ENCODE measurements around the gene TRAK2.
"Not testable (repeated sequence)": the region's sequence is repeated elsewhere in the genome, so short reads cannot be mapped to it uniquely, and the experiment has no call there.

TRAK2 gene

DNA sequence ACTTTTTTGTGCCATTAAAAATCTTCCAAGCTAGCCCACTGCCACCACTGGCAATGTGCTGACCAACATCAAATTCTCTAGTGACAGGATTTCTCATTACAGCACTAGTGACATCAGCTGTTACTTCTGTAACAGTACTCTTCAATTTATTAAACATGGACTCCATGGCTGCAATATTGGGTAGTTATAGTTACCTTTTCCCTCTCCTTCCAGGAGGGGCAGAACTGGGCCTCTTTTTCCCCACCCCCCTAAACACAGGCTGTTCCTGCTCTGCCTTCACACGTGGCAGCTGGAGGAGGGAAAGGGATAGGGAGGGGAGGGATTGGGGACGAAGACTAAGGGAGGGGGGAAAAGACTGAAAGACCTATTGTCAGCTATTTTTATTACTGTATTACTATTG lies 38.1 kb downstream of the TRAK2 start:
- DNase-seq: no peak

DNA sequence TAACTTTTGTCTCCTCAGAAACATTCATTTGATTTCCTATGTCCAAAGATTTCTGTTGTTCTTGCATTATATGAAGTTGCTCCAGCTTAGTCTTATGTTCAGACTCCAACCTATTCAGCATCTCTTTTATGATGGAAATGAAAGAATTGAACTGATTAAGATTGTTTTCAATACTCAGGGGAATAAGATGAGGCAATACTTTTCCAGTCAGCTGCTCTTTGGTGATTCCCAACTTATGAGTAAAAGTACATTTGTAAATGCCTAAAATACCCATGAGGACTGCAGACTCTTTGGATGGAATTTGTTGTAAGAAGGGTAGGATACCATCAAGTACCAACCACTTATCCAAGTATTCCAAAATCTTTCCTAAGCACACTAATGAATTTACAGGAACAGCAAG lies 39.8 kb downstream of the TRAK2 start:
- DNase-seq: no peak

DNA sequence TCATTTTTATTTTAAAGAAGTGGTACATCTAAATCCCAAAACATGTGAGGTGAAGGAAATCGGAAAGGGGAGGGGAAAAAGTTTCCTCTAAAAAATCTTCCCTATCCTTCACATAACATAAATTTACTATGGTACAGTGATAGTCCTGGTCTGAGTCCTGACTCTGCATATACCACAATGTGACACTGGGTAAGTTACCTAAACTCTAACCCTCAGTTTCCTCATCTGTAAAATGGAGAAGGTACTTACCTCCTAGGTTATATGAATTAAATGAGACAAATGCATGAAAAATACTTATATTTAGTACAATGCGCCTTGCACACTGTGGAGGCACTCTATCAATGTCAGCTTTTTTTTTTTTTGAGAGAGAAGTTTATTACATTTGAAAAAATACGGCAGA lies 42.3 kb downstream of the TRAK2 start:
- DNase-seq: no peak

DNA sequence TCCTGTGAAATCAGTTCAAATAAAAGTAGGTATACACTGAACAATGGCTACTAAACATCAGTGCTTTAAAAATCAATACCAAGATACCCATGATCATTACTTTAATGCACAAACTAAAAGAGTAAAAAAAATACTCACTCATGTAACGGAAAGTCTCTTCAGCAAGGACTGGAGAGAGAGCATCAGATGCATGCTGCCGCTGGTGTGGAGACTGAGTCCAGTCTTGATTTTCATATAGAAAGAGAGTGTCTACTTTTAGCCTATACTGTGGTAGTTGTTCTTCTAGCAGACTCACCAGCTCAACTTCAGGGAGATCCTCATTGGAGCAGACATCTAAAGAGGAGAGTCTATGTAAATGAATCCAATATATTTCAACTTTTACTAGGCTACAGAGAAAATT lies 44.0 kb downstream of the TRAK2 start:
- DNase-seq: no peak

DNA sequence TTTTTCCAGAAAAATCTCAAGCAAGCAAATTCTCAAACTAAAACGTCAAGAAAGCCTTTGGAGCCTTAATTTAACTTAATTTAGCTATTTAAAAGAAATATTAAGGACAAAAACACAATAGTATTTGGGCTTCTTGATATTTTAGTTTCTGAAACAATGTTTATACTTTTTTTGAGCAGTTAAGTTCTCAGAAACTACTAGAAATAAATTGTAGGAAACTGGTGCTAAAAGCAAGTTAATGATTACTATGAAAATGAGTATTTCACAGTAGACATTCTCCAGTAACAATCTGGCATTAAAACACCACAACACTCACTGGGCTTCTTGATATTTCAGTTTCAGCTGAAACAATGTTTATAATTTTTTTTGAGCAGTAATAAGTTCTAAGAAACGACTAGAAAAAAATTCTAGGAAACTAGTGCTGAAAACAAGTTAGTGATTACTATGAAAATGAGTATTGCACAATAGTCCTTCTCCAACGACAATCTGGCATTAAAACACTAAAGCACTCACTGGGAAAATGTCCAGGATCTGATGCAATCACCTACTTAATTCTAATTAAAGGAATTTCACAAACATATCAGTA lies 45.1 kb downstream of the TRAK2 start:
- DNase-seq: peak; percentile 88

DNA sequence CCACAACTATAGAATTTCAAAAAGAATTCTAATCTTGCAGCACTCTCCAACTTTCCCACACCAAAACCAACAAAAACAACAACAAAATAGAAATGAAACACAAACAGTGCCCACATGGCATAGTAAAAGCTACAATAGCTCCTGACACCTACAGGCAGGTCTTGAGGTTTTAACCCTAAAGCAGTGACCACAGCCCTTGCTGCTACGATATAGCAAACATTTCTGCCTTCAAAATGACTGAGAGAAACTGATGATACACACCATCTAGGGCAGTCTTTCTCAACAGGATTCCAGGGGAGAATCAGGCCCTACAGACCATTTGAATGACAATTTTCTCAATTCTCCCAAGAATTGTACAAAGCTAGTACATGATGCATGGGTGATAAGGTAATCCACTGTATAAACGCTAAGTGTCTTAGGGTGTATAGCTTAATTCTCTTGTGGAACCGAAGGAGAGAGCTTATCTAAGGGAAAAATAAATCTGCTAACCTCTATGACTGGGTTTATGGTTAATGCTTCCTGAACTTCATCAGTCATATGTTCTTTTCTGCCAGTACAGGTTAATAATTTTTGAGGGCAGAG lies 46.5 kb downstream of the TRAK2 start:
- DNase-seq: peak; percentile 35

DNA sequence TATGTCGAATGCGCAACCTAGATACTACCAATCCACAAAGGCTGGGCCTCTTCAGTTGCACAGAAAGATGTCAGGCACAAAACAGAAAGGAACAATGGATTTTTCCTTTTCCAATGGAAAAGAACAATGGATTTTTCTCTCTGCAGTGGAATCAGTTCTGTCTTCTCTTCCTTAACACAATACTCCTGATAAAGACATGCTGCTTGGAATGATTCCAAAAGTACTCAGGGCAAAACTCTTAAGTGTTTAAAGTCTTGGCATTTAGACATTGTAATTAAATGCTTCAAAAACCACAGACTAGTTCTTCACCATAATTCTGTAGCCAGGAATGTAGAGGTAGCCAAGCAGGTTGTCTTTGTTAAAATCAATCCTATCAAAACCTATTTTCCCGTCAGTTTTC lies 47.4 kb downstream of the TRAK2 start:
- DNase-seq: peak; percentile 63

DNA sequence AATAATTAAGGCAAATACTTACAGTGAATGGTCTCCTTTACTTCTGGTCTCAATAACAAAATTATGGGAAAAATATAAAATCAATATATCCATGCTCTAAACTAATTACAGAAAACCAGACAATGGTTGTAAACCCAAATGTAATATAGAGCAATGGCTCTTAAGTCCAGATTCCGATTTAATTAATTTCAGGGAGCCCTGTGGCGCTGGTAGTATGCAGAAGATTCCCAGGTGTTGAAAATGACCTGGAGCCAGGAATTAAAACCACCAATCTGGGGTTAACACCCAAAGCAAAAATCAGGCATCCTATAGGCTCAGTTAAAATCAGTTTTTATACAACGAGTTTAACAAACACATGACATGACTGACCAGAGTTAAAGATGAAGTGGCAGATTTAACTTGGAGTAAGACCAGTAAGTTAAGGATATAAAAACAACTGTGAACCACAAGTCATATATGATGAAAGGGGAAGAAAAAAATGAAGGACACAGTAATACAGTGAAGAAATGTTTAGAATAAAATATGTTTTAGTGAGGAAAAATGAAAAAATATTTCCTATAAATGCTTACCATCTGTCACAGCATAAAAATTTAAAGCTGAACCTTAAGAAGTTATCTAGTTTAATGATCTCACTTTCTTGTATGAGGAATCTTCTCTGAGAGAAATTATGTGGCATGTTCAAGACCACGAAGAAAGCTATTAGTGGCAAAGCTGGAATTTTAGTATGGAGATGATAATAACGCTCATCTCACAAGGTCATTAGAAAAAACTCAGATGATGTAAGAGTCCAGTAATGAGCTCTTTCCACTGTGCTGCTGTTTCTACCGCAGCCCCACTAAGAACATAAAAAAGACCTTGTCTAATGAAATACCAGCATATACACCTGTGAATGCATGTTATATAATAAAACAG lies 48.4 kb downstream of the TRAK2 start:
- no peak for DNase-seq

DNA sequence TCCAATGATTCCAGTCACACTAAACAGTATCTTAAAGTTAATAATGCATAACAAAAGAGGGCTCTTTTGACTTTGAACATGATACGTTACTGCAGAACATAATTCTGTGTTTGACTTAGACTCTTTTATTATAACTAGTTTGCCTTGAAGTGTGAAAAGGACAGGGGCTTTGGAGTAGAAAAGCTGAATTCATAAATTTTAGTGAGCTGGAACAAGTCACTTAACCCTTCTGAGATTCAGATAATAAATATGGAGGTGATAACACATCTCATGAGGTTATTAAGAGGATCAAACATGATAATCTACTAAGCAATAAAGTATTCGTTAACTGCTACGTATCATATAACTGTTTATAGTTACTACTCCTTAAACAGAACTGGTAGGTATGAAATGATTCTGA lies 49.4 kb downstream of the TRAK2 start:
- DNase-seq: no peak

DNA sequence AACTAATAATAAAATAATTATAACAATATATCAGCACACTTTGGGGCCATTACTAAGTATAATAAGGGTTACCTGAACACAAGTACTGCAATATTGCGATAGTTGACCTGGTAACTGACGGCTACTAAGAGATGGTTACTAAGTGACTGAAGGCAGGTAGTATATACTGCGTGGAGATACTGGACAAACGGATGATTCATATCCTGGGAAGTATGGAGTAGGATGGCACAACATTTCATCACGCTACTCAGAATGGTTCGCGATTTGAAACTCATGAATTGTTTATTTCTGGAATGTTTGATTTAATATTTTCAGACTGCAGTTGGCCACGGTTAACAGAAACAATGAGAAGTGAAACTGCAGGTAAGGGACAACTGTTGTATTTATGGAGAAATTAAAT lies 54.7 kb downstream of the TRAK2 start:
- DNase-seq: no peak

DNA sequence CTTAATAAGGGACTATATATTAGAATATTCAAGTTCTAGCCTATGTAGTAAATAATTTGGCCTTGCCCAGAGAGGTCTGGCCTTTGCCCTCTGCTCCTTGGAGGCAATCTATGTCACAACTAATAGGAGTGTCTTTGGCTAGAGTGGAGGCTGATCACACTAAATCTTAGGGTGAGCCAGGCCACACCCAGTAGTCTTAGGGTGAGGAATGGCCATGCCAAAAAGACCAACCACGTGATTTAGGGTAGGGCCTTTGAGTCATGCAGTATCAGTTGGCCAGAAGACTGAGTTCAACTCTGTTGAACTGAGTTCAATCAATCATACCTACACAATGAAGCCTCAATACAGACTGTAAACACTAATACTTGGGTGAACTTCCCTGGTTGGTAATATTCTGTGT lies 68.1 kb downstream of the TRAK2 start:
- DNase-seq: peak; percentile 67

DNA sequence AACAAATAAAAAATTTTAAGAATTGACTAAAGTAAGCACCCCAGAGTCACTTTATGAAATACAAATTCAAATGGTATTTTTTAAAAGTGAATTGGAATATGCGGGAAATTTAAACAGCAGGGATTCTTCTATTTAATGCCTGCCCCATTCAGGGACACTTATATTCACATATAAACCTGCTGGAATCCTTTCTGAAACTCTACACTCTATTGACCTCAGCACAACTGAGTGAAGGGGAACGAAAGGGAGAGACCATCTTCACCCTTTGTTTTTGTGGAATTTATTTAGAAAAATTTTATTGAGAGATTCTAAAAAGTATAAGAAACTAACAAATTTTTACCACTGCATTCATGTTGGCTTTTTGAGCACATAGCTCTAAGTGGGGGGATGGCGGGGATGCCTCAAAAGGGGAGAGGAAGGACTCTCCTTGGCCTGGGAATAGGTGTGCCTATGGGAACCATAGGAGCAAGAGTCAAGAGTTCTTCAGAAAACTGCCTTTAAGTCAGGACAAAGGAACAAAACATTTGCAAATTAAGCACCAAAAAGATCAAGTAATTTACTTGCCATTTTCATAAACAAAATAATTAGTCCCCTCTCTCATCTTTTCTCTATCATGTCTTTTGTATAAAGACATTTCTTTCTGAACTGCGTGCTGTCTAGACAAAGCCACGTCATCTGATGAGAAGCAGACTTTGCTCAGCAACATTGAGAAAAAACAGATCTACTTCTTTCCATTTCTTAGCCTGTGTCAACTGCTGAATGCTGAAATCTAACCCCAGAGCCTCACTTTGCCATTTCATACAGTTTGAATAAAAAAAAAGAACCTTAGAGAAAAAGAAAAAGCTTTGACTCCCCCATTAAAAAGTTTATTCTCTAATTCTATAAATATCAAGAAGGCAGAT lies 72.5 kb downstream of the TRAK2 start:
- no peak for DNase-seq

DNA sequence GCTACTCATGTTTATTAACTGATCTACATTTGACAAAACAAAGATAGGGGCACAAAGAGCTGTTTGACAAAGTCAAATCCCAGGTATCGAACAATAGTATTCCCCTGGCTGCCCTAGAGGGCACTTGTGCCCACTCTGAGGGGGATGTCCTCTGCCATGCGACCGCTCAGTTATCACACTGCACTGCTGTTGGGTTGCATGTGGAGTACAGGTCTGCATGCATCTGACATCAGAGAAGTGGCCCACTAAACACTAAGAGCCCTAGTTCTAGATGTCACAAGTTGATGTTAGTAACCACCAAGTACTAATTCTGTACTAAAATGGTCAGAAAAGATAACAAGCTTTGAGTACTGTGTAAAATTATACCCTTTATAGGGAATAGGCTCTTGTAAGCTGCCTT lies 74.0 kb downstream of the TRAK2 start:
- no peak for DNase-seq

DNA sequence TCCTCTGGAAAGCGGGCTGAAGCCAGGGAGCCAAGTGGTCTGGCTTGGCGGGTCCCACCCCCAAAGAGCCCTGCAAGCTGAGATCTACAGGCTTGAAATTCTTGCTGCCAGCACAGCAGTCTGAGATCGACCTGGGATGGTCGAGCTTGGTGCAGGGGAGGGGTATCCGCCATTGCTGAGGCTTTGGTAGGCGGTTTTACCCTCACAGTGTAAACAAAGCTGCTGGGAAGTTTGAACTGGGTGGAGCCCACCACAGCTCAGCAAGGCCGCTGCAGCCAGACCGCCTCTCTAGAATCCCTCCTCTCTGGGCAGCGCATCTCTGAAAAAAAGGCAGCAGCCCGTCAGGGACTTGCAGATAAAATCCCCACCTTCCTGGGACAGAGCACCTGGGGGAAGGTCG lies 81.5 kb downstream of the TRAK2 start:
- no peak for DNase-seq

DNA sequence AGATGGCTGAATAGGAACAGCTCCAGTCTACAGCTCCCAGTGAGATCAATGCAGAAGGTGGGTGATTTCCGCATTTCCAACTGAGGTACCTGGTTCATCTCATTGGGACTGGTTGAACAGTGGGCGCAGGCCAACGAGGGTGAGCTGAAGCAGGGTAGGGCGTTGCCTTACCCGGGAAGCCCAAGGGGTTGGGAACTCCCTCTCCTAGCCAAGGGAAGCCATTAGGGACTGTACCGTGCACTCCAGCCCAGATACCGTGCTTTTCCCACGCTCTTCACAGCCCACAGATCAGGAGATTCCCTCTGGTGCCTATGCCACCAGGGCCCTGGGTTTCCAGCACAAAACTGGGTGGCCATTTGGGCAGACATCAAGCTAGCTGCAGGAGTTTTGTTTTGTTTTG lies 81.9 kb downstream of the TRAK2 start:
- not testable (repeated sequence) for DNase-seq

DNA sequence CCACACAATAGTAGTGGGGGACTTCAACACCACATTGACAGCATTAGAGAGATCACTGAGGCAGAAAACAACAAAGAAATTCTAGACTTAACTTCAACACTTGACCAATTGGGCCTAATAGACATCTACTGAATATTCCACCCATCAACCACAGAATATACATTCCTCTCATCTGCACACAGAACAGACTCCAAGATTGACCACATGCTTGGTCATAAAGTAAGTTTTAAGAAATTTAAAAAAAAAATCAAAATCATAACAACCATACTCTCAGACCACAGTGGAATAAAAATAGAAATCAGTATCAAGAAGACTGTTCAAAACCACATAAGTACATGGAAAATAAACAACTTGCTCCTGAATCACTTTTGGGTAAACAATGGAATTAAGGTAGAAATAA lies 85.1 kb downstream of the TRAK2 start:
- DNase-seq: no peak

DNA sequence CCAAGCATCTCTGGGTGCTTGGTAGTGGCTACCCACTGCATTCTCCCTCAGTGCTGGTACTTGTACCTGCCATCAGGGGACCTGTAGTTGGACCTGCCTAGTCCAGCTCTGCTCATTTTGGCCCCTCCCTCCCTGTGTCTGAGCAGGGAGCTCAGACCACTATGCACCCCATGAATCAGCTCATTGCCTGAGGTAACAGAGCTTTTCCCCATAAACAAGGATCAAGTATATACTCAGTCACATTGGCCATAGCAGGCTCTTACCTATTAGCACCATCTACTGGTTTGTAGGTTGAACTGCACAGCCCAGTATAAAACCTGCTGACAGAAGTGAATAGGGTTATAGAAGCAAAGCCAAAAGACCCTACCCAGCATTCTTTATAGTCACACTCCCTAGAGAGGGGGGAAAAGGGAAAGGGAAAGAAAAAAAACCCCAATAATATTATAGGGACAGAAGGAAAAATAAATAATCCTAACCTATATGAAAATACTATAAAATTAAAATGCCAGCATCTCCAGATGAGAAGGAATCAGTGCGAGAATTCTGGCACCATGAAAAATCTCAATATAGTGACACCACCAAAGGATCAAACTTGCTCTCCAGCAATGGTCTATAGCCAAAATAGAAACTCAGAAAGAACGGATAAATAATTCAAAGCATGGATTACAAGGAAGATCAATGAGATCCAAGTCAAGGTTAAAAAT lies 87.2 kb downstream of the TRAK2 start:
- peak; percentile 68 for DNase-seq

DNA sequence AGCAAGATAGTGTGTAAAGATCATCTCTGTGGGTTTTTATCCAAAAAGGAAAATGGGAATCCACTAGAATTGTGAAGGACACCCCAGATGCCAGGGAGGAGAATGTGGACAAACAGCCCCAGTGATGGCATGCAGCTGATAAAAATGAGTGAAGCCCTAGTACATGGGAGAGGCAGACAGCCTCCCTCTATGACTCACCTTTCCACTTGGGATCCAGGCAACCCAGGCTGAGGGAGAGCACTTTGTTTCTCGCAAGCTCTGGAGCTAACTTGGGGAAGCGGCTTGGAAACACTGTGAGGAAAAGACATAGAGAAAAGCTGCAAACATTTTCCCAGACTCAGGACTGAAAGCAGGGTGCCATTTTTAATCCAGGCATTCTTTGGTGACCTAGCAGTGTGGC lies 88.9 kb downstream of the TRAK2 start:
- DNase-seq: no peak

DNA sequence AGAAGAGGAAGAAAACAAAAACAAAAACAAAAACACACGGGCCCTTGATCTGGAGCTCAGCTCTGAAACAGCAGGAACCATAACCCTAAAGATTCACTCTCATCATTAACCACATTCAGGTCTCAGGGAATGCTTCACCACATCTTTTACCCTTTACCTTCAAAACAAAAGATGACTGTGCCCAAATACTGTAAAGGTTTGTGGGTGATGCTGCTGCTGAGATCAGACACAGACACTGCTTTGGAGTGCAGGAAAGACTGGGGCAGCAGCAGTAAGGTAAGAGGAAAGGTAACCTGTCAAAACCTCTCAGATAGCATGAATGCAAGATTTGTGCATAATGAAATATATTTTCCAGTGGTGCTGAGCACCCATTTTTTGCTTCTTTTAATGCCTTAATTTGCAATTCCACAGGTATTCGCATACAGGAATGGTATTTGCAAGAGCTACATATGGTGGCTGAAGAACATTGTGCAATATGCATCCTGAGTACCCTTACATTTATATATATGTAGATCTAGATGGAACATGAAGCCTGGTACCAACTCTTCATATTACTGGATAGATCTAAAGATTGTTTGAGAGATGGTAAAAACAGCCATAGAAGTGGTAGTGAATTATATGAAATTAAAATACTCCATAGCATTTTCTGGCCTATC lies 90.1 kb downstream of the TRAK2 start:
- DNase-seq: no peak

DNA sequence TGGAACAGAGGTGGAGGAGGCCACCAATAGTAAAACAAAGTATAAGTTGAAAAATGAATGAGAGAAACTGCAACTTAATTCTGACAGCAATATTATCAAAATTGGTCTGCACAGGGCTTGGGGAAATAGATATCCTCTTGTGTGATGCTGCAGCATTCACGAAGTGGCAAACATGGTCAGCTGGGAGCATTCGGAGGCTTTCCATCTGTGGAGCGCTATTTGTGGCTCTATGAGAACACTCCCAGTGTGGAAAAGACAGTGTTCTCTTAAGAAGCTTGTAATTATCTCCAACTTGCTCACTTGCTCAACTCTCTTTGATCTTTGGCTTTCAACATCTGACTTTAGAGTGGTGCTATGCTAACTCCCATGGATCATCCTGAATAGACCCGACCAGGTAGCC lies 91.0 kb downstream of the TRAK2 start:
- no peak for DNase-seq

DNA sequence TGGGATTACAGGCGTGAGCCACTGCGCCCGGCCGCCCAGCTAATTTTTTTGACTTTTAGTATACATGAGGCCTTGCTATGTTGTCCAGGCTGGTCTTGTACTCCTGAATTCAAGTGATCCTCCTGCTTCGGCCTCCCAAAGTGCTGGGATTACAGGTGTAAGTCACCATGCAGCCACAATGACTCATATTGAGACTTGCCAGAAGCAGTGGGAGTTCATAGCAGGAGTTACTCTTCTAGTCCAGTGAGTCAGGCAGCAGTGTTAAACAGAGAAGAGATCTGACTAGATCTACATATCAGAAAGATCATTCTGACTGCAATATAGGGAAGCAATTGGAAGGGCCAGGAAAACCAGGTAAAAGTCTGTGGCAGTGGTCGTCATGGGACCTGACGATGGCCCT lies 92.6 kb downstream of the TRAK2 start:
- DNase-seq: no peak

DNA sequence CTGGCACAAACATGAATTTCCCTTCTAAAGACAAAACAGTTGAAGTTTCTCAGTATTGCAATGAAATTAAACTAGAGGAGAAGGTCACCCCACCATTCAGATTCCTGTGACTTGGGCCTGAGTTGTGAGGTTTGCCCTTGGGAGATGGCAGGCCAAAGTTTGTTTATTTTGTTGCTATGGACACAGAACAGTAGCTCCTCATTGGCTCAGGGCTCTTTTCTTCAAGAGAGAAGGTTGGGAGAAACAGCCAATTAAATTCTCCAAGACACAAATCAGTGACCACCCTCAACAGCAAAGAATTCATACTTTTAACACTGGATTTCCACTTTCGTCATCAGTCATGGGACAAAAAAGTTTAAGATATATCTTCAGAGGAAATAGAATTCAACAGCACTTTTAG lies 94.0 kb downstream of the TRAK2 start, which contains the start of gene FLACC1:
TSS of gene FLACC1 (minus strand) at position 125 of the 400 bp plus-strand sequence. CDS start 5,941 bp downstream, outside the sequence.
- no peak for DNase-seq

All from hematopoietic multipotent progenitor cell treated with erythropoietin and hydrocortisone succinate and interleukin-3 and kit ligand, for 8 days (in vitro differentiated cells).